SIG-M5 treated with dmso at 0.1 percent for 504 hours (cell line): ENCODE measurements around the gene UBQLN1.
A peak's percentile ranks its signal among the peaks of the same experiment; 100 is the strongest.
"Not testable (repeated sequence)": the region's sequence is repeated elsewhere in the genome, so short reads cannot be mapped to it uniquely, and the experiment has no call there.

ENCODE experiments used
- DNase-seq: peaks from one replicate; lab custom pipeline; 2025; ENCODE audit not compliant: unreplicated experiment; lab: John Stamatoyannopoulos, UW

The UBQLN1 gene

DNA sequence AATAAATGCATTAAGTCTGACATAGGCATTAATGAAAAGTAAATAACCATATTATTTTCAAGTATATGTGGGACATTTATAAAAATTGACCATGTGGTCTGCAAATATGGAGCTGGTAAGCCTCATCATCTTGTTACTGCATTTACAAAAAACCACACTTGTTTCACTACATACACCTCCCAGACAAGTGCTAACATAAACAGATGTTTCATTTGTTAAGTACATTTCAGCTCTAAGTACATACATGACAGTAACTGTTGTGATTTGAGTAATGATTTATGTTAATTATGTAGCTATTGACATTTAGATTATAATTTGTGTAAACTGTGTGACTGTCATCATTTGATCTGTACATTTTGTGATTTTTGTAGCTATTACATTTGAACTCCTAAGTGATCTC is 70.9 kb downstream of the UBQLN1 start:
- no peak for DNase-seq

DNA sequence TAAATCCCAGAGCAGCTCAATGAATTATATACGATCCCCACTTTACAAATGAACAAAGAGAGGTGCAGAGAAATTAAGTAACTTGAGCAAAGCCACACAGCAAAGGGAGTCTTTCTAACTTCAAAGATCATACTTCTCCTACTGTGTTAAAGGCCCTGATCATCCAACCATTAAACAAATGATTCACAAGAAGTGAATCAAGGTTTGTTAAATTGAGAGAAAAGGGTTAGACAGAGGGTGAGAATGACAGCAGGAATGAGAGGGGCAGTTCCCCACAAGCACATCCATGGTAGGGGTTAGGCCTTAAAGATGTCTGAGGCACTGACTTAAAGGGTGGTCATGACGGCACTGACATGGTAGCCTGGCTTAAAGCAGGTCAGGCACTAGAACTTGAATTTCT is 74.1 kb downstream of the UBQLN1 start:
- DNase-seq, result no peak

DNA sequence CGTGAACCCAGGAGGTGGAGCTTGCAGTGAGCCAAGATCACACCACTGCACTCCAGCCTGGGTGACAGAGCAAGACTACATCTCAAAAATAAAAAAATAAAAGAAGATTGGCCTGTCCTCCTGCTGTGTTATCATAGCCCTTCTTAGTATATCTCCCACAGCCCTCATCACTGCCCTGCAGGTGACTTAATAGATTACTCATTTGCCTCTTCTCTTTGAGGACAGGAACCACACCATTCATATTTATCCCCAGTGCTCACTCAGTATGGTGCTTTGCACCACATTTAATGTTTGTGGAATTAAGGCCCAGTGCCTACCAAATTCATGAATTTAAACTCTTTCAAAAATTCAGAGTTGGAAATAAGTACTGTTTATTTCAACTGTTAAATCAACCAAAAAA is 74.5 kb downstream of the UBQLN1 start:
- no peak for DNase-seq

DNA sequence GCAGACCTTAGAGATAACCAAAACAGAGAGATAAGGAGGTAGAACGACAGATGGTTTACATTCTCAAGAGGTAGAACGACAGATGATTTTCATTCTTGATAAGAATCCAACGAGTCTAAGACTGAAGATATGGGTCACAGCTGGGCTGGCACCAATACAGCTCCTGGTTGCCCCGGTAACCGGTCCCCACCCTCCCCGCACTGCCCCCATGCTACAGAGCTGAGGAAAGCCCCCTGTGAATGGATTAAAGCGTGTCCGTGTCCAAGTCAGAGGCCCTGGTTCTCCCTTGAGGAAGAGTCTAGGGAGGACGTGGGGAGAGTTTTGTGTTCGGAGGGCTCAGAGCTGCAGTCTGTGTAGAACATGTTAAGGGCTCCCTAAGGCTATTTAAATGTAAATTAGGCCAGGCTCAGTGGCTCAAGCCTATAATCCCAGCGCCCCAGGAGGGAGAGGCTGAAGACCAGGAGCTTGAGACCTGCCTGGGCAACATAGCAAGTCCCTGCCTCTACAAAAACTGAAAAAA is 76.8 kb downstream of the UBQLN1 start:
- no peak for DNase-seq

DNA sequence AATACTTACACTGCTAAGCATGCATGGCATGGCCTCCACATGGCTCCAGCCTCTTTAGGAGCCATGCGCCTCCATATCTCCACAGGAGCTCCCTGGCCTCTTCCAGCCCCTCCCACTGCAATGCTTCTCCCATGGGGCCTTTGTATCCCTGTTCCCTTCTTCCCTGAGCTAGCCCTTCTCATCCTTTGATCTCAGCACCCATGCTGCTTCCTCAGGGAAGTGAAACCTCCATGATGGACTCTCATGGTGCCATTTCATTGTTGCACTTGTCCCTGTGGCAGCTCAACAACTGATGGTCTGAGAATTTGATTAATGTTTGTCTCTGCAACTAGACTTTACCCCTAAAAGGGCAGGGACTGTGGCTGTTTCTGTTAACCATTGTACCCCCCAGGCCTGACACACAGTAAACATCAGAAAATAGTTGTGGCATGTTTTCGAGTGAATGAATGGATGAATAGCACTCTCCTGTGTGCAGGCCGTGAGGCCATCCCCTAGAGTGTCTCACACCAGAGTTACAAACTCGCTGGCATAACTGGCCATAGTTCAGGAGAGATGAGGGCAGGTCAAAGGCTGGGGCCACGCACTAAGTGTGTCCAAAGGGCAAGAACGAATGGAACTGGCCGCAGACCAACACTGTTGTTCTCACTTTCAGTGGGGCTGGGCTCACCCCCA is 78.2 kb downstream of the UBQLN1 start:
- DNase-seq, result no peak

DNA sequence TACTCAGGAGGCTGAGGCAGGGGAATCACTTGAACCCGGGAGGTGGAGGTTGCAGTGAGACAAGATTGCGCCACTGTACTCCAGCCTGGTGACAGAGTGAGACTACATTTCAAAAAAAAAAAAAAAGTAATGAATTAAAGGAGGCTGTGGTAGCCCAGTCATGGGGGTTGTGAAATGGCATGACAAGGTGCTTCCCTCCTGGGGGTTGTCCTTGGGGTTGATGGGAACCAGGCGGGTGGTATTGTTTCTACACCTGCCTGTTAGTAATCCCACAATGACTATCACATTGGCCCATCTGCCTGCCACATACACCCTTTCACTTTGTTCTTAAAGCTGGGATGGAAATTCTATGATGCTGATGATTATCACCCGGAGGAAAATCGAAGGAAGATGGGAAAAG is 79.2 kb downstream of the UBQLN1 start:
- peak; percentile 23 for DNase-seq

DNA sequence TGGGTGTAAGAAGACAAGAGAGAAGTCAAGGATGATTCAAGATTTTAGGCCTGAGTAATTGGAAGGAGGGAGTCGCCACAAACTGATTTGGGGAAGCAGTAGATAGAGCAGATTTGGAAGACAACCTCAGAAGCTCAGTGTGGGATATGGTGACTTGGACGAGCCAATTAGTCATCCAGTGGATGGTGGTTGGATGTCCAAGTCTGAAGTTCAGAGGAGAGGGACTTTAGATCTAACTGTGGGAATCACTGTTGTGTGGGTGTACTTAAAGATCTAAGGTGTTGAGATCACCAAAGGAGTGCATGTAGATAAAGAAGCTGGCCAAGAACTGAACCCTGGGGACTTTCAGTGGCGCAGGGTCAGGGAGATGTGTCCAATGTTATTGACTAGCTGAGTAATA is 82.6 kb downstream of the UBQLN1 start:
- DNase-seq, result no peak

DNA sequence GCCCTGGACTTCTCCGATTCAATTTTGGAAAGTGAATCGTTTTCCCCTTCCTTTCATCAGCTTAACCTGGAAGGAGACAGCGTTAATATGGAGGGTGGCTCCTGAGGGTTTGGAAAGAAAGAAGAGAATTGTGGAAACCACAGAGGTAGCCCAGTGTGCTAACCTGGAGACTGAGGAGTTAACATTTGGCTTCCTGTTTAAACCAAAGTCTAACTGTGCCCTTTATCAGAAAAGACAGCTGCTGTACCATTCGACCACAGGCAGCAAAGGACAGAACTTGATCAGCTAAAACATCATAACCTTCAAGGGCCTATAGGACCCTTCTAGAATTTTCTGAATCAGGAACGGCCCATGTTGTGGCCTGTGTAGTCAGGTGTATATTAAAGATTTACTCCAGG is 84.1 kb downstream of the UBQLN1 start:
- DNase-seq, result no peak

DNA sequence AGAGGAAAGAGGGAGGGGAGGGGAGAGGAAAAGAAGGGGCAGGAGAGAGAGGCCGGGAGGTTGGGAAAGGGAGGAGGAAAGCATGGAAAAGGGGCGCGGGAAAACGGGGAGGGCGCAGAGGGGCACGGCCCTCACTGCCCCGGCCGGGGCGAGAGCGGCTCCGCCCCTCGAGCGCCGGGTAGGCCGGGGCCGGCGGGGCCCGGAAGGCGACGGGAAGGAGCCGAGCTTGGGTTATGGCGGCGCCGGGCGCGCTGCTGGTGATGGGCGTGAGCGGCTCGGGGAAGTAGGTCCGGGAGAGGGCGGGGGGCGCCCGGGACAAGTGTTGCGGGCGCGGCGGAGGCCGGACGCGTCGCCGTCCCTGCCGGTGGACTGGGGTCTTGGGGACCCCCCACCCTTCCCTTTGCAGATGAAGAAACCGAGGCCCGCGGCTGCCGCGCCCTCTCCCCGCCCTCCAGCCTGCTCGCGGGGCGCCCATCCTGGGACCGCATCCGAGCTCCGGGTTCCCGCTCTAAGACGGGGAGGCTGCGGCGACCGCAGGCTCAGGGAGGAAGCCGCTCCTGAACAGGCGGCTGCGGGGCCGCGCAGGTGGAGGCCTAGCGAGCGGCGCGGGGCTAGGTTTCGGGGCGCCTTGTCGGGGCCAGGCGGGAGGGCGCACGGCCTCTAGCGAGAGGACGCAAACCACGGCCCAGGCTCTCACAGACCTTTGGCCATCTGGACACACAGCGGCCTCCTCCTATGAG is 84.6 kb downstream of the UBQLN1 start, which contains the start of gene IDNK:
Gene IDNK (plus strand): TSS at position 205 of the 740 bp plus-strand sequence. CDS start 29 bp downstream, at position 234.
- peak; percentile 47 for DNase-seq

DNA sequence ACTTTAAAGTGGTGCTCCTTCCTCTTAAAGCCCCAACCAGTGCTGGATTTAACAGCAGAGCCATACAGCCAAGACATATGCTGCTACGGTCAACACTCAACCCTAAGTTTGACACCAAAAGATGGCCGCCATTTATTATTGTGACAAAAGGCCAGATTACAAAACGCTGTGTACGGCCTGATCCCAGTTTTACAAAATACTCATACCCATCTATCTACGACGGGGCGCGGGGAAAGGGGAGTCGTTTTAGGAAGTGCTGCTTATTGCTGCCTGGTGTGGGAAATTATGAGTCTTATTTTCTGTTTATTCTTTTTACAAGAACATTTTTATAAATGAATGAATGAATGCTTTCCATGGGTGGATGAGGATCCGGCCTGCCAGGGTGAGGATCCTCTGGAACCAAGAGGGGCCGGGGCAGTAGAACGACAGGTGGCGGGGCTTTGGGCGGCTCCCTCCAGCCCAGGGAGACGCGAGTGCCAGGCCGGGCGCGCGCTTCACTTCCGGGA is 85.3 kb downstream of the UBQLN1 start:
- peak; percentile 47 for DNase-seq

DNA sequence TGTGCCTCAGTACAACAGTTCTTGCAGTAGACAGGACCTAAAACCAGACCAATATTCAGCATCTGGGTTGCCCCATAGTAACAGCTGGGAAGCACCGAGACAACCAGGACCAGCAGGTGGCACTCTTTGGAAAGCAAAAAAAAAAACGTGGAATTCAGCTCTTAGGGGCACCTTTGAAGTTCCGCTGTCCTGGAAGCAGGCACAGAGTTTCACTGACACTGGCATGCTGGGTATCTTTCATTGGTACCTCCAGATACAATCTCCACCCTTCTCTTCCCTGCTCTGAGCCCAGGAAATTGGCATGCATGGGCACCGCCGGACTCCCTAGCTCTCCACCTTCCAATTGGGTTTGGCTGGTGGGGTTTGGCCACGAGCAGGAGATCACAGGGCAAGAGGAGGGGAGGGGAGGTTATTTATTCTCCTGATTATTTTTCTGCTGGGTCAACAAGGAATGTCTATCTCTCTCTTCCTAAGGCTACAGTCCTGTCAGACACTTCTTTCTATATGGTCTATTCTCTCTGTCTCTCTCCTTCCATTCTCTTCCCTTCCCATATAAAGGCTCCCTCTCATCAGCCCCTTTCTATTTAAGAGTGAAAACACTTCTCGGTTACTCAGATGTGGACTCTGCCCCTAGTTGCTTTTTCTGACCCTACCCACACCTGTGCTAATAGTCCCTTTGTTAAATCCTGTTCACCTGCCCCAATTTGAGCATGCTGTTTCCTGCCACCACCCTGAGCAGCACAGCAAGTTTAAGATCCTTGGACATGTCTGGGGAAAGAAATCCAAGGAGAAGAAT is 86.7 kb downstream of the UBQLN1 start:
- DNase-seq, result peak; percentile 35

DNA sequence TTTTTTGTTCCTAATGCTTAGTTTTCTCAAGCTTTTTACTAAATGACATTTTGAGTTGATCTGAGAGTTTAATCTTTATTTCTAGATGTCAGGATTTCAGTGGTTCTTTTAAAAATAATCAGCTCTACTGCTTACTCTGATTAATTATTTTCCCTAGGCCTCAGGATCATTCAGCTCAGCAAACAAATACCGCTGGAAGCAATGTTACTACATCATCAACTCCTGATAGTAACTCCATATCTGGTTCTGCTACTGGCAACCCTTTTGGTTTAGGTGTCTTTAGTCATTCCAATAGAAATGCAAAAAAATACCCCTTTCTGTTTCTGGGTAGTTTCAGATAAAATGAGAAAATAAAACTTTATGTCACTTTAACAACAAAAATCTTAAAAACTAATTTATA is 90.5 kb downstream of the UBQLN1 start:
- no peak for DNase-seq

DNA sequence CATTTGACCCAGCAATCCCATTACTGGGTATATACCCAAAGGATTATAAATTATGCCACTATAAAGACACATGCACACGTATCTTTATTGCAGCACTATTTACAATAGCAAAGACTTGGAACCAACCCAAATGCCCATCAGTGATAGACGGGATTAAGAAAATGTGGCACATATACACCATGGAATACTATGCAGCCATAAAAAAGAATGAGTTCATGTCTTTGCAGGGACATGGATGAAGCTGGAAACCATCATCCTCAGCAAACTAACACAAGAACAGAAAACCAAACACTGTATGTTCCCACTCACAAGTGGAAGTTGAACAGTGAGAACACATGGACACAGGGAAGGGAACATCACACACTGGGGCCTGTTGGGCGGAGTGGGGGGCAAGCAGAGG is 94.5 kb downstream of the UBQLN1 start:
- not testable (repeated sequence) for DNase-seq
